Neural crest cell (in vitro differentiated cells): ENCODE data around the gene ITCH. TPM values are rescaled to one million over a fixed set of nuclear protein-coding genes. Genes with fewer than 3 reads are reported as not detected.

Source experiments
- DNase-seq: peaks from one replicate; pipeline ENCODE4 v3.0.0; 2021; ENCODE audit warnings: low read depth, mixed read lengths, low spot score
- H3K27ac Mint-ChIP-seq: one replicate; pipeline ENCODE4 v1.8.0; 2021; ENCODE audit warnings: mild to moderate bottlenecking, mixed read lengths; ENCODE audit not compliant: unreplicated experiment
- H3K27me3 Mint-ChIP-seq: 2 replicates; pipeline ENCODE4 v1.8.0; 2021; ENCODE audit warnings: low read depth, mild to moderate bottlenecking, mixed read lengths
- H3K36me3 Mint-ChIP-seq: 2 replicates; pipeline ENCODE4 v1.8.0; 2021; ENCODE audit warnings: low read depth, mild to moderate bottlenecking, mixed read lengths
- H3K4me1 Mint-ChIP-seq: 2 replicates; pipeline ENCODE4 v1.8.0; 2021; ENCODE audit warnings: mixed read lengths
- H3K4me3 Mint-ChIP-seq: one replicate; pipeline ENCODE4 v1.8.0; 2021; ENCODE audit warnings: mild to moderate bottlenecking, mixed read lengths
- H3K9me3 Mint-ChIP-seq: 2 replicates; pipeline ENCODE4 v1.8.0; 2021; ENCODE audit warnings: mixed read lengths
- CTCF ChIP-seq: fragments of 200-600 bp; sonication (generic); conservative IDR thresholded peaks from 2 replicates; pipeline ENCODE4 v1.5.0; 2021; ENCODE audit warnings: antibody characterized with exemption, mild to moderate bottlenecking
- total RNA-seq: library from RNA; stranded (reverse); gene quantifications from 2 replicates; pipeline ENCODE4 v1.2.1, GENCODE V29; 2021

ITCH gene
- total RNA-seq, 1 donor from 2014 or later = 69.3 TPM

- Mint-ChIP-seq H3K27me3 (no peaks in the 10 kb centered on the region), H3K4me1 (peaks cover 36% of the 10 kb centered on the region), H3K9me3 (no peaks in the 10 kb centered on the region), H3K36me3 (peaks cover 3% of the 10 kb centered on the region), H3K27ac (peak overlapping the region; percentile 45), H3K4me3 (peak overlapping the region; percentile 6)
- DNase-seq = no peak
- TF ChIP-seq CTCF = no peak
Measured at GRCh38 chr20:34525709-34526416, 162.8 kb downstream of the ITCH start.

DNA sequence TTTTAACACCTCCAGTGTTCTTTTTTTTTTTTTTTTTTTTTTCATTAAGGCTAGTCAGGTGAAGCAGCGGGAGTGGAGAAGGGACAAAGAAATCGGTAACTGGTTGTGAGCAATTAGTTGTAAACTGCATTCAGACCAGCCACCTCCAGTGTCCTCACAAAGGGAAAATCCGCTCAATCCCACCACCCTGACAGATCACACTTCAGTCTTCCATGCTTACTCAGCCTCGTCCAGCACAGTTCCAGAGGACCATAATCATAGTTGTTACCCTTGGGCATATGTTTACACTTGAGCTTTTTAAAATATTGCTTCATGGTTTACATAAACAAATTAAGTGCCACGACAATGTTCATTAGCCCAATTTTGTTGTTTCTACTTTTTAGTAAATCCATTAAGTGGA, 163.4 kb downstream of the ITCH start:
- H3K36me3 Mint-ChIP-seq = peaks cover 3% of the 10 kb centered on the region
- no peak for TF ChIP-seq CTCF
- no peak for DNase-seq
- H3K4me3 Mint-ChIP-seq = no peak overlapping the region
- peaks cover 36% of the 10 kb centered on the region for H3K4me1 Mint-ChIP-seq
- no peaks in the 10 kb centered on the region for H3K27me3 Mint-ChIP-seq
- no peak overlapping the region for H3K27ac Mint-ChIP-seq
- no peaks in the 10 kb centered on the region for H3K9me3 Mint-ChIP-seq

- H3K27me3 Mint-ChIP-seq = no peaks in the 10 kb centered on the region
- no peaks in the 10 kb centered on the region for H3K9me3 Mint-ChIP-seq
- H3K4me1 Mint-ChIP-seq = peaks cover 35% of the 10 kb centered on the region
- no peak overlapping the region for H3K27ac Mint-ChIP-seq
- H3K4me3 Mint-ChIP-seq = no peak overlapping the region
- H3K36me3 Mint-ChIP-seq = peaks cover 2% of the 10 kb centered on the region
- TF ChIP-seq CTCF = no peak
- no peak for DNase-seq
Measured at GRCh38 chr20:34527016-34527415, 163.9 kb downstream of the ITCH start.

DNA sequence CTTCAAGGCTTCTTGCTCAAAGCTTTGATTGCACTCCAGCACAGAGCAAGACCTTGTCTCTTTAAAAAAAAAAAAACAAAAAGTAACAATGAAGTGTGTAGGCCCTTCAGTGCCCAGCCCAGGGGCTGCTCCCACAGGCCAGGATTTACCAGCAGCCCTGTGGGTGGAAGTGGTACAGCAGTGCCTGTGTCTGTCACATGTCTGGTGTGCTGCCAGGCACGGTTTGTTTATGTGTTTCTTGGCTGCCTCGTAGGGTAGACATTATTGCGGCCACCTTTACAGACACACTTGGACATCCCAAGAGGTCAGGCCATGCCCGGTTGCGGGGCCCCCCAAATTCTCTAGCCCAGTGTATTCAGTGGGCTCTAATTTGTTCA, 165.8 kb downstream of the ITCH start:
- no peak for DNase-seq
- Mint-ChIP-seq H3K4me3 (no peak overlapping the region), H3K36me3 (no peaks in the 10 kb centered on the region), H3K4me1 (peaks cover 20% of the 10 kb centered on the region), H3K27me3 (no peaks in the 10 kb centered on the region), H3K27ac (no peak overlapping the region), H3K9me3 (no peaks in the 10 kb centered on the region)
- TF ChIP-seq CTCF = peak; percentile 28

- Mint-ChIP-seq H3K4me1 (peaks cover 12% of the 10 kb centered on the region), H3K27me3 (no peaks in the 10 kb centered on the region), H3K9me3 (no peaks in the 10 kb centered on the region), H3K36me3 (peaks cover 5% of the 10 kb centered on the region), H3K27ac (no peak overlapping the region), H3K4me3 (no peak overlapping the region)
- DNase-seq = no peak
- no peak for TF ChIP-seq CTCF
Measured at GRCh38 chr20:34529742-34530141, 166.7 kb downstream of the ITCH start.
